CD14-positive monocyte (primary cell): ENCODE measurements around the gene NEK7. TPM values are rescaled to one million over a fixed set of nuclear protein-coding genes. Genes with fewer than 3 reads are reported as not detected.
"Not testable (repeated sequence)": the region's sequence is repeated elsewhere in the genome, so short reads cannot be mapped to it uniquely, and the experiment has no call there.

Experiments
- DNase-seq, 3 donors: peaks; one replicate each; pipeline ENCODE4 v3.0.0-alpha.2; 2011 to 2022
- H2AFZ ChIP-seq: 2 replicates; pipeline ENCODE4 v1.6.0; 2012; ENCODE audit warnings: mild to moderate bottlenecking, low read depth, low read length, inconsistent platforms; ENCODE audit not compliant: insufficient read depth, poor library complexity, severe bottlenecking
- H3K27ac ChIP-seq, 2 donors: 1 replicate in 1 of 2; 2 replicates in 1 of 2; pipeline ENCODE4 v1.5.1; 2012 to 2013; ENCODE audit warnings: low read length in 2 of 2, control low read depth in 1 of 2, inconsistent platforms in 1 of 2, low read depth in 1 of 2, mild to moderate bottlenecking in 1 of 2
- H3K27me3 ChIP-seq, 2 donors: one replicate each; pipeline versions ENCODE4 v1.6.0 to v1.6.1; 2011 to 2013; ENCODE audit warnings: low read length in 2 of 2; ENCODE audit not compliant: control insufficient read depth in 2 of 2, insufficient read depth in 2 of 2
- H3K36me3 ChIP-seq, 2 donors: replicated peaks in 1 of 2; 1 replicate in 1 of 2; 2 replicates in 1 of 2; pipeline versions ENCODE4 v1.5.1 to v1.6.1; 2012 to 2013; ENCODE audit warnings: low read length in 2 of 2, control low read depth in 1 of 2, inconsistent platforms in 1 of 2, mild to moderate bottlenecking in 1 of 2; ENCODE audit not compliant: insufficient read depth in 2 of 2, control insufficient read depth in 1 of 2
- H3K4me1 ChIP-seq, 2 donors: 1 replicate in 1 of 2; 2 replicates in 1 of 2; pipeline versions ENCODE4 v1.5.1 to v1.6.1; 2012 to 2013; ENCODE audit warnings: low read length in 2 of 2, control low read depth in 1 of 2, inconsistent platforms in 1 of 2, mild to moderate bottlenecking in 1 of 2, moderate library complexity in 1 of 2; ENCODE audit not compliant: insufficient read depth in 2 of 2, control insufficient read depth in 1 of 2
- H3K4me2 ChIP-seq: replicated peaks from 2 replicates; pipeline ENCODE3; 2012; ENCODE audit warnings: low read length, moderate library complexity, mild to moderate bottlenecking; ENCODE audit not compliant: poor library complexity, severe bottlenecking; ENCODE audit errors: extremely low read depth
- H3K4me3 ChIP-seq, 3 experiments: fragments of 200-600 bp in 1 of 3; sonication (generic) in 1 of 3; replicated peaks in 1 of 3; 1 replicate in 2 of 3; 2 replicates in 1 of 3; pipeline ENCODE4 v1.5.1; 2011 to 2013; ENCODE audit warnings: low read length in 3 of 3, mild to moderate bottlenecking in 3 of 3, control low read depth in 2 of 3, low read depth in 2 of 3, inconsistent platforms in 1 of 3, moderate library complexity in 1 of 3
- H3K79me2 ChIP-seq: 2 replicates; pipeline ENCODE4 v1.6.0; 2012; ENCODE audit warnings: mild to moderate bottlenecking, control low read depth, inconsistent platforms, low read length, moderate library complexity; ENCODE audit not compliant: insufficient read depth
- H3K9ac ChIP-seq: 2 replicates; pipeline ENCODE4 v1.6.0; 2017; ENCODE audit warnings: low read length, mild to moderate bottlenecking; ENCODE audit not compliant: insufficient read depth, poor library complexity, severe bottlenecking
- H3K9me3 ChIP-seq, 2 donors: replicated peaks in 1 of 2; 1 replicate in 1 of 2; 2 replicates in 1 of 2; pipeline versions ENCODE4 v1.5.1 to v1.6.1; 2012 to 2013; ENCODE audit warnings: low read length in 2 of 2, control low read depth in 1 of 2; ENCODE audit not compliant: control insufficient read depth in 1 of 2, insufficient read depth in 1 of 2
- H4K20me1 ChIP-seq: 2 replicates; pipeline ENCODE4 v1.6.0; 2012; ENCODE audit warnings: mild to moderate bottlenecking, low read length, control low read depth, moderate library complexity; ENCODE audit not compliant: insufficient read depth
- H3K27ac Mint-ChIP-seq, 7 donors: one replicate each; pipeline ENCODE4 v1.8.0; 2020; ENCODE audit warnings: mild to moderate bottlenecking in 7 of 7, mixed read lengths in 7 of 7, moderate library complexity in 6 of 7, inconsistent platforms in 2 of 7
- H3K27me3 Mint-ChIP-seq, 3 donors: one replicate each; pipeline ENCODE4 v1.8.0; 2021 to 2022; ENCODE audit warnings: low read depth in 3 of 3, mild to moderate bottlenecking in 3 of 3, mixed read lengths in 3 of 3, moderate library complexity in 3 of 3, inconsistent platforms in 1 of 3
- H3K36me3 Mint-ChIP-seq, 2 donors: one replicate each; pipeline ENCODE4 v1.8.0; 2020; ENCODE audit warnings: mixed read lengths in 2 of 2, inconsistent platforms in 1 of 2, mild to moderate bottlenecking in 1 of 2
- H3K4me1 Mint-ChIP-seq: one replicate; pipeline ENCODE4 v1.8.0; 2020; ENCODE audit warnings: mild to moderate bottlenecking, mixed read lengths
- H3K4me3 Mint-ChIP-seq, 2 donors: one replicate each; pipeline ENCODE4 v1.8.0; 2020; ENCODE audit warnings: mild to moderate bottlenecking in 2 of 2, mixed read lengths in 2 of 2, moderate library complexity in 1 of 2
- H3K9me3 Mint-ChIP-seq, 7 donors: one replicate each; pipeline ENCODE4 v1.8.0; 2020 to 2022; ENCODE audit warnings: mixed read lengths in 7 of 7, mild to moderate bottlenecking in 6 of 7, moderate library complexity in 6 of 7, inconsistent platforms in 2 of 7
- WGBS: methylation state at CpG from one replicate; pipeline ENCODE4 v1.1.5; 2013; ENCODE audit warnings: missing lambda C conversion rate; ENCODE audit not compliant: insufficient coverage; 5-methylcytosine and 5-hydroxymethylcytosine counted together
- intact Hi-C, 2 donors: fragments of 100-400 bp; cut with micrococcal nuclease; formaldehyde crosslinking; loops; one replicate each; pipeline versions ENCODE4 v1.15.0 to v1.15.1; 2023
- polyA plus RNA-seq, 3 donors: library from polyadenylated mRNA; depleted of rRNA in 1 of 3; unstranded in 2 of 3; stranded (reverse) in 1 of 3; fragments of 300-500 nt in 2 of 3; fragments of >200 nt in 1 of 3; fragmentation: Illumina TruSeq in 2 of 3; gene quantifications; 1 replicate in 2 of 3; 2 replicates in 1 of 3; pipeline ENCODE4 v1.2.3, GENCODE V29; 2012 to 2021
- TF ChIP-seq, protein P1 (sequence below): fragments of 200-600 bp; IDR thresholded peaks from one replicate; pipeline ENCODE4 v1.8.0; 2022; ENCODE audit warnings: antibody characterized with exemption, mild to moderate bottlenecking

Gene NEK7
- polyA plus RNA-seq, 3 donors, result 16.0 to 50.1 (median 46.5) TPM

- WGBS, result no CpG with 5 or more reads among the region's 1 CpG
- Histone ChIP-seq H3K79me2 (no peaks in the 10 kb centered on the region), H3K4me2 (no peak overlapping the region)
These were observed 30.6 kb upstream of the NEK7 start for GRCh38 chr1:198125995-198126735.

GRCh38 chr1:198128533-198128932 is 28.3 kb upstream of the NEK7 start:
- no peak overlapping the region for H3K27ac ChIP-seq
- Mint-ChIP-seq H3K9me3 (peaks cover 0 to 6% (median 3%) of the 10 kb centered on the region in 7 donors), H3K36me3 (no peaks in the 10 kb centered on the region), H3K4me1 (no peaks in the 10 kb centered on the region), H3K4me3 (no peak overlapping the region), H3K27me3 (no peaks in the 10 kb centered on the region), H3K27ac (no peak overlapping the region)
- TF ChIP-seq, protein P1, sequence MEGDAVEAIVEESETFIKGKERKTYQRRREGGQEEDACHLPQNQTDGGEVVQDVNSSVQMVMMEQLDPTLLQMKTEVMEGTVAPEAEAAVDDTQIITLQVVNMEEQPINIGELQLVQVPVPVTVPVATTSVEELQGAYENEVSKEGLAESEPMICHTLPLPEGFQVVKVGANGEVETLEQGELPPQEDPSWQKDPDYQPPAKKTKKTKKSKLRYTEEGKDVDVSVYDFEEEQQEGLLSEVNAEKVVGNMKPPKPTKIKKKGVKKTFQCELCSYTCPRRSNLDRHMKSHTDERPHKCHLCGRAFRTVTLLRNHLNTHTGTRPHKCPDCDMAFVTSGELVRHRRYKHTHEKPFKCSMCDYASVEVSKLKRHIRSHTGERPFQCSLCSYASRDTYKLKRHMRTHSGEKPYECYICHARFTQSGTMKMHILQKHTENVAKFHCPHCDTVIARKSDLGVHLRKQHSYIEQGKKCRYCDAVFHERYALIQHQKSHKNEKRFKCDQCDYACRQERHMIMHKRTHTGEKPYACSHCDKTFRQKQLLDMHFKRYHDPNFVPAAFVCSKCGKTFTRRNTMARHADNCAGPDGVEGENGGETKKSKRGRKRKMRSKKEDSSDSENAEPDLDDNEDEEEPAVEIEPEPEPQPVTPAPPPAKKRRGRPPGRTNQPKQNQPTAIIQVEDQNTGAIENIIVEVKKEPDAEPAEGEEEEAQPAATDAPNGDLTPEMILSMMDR, result no peak
- no peaks in the 10 kb centered on the region for H3K27me3 ChIP-seq
- no peak overlapping the region for H3K4me3 ChIP-seq
- no peak overlapping the region for H3K9ac ChIP-seq
- H4K20me1 ChIP-seq, result no peaks in the 10 kb centered on the region
- no peaks in the 10 kb centered on the region for H3K36me3 ChIP-seq
- H3K9me3 ChIP-seq, result no peaks in the 10 kb centered on the region
- no peaks in the 10 kb centered on the region for H3K79me2 ChIP-seq
- H2AFZ ChIP-seq, result no peak overlapping the region
- no peak overlapping the region for H3K4me2 ChIP-seq
- intact Hi-C loops, result no loop called here
- DNase-seq, result no peak
- no peaks in the 10 kb centered on the region for H3K4me1 ChIP-seq

More at GRCh38 chr1:198125995-198126735, 30.6 kb upstream of the NEK7 start:
- Mint-ChIP-seq H3K27me3 (no peaks in the 10 kb centered on the region), H3K4me1 (no peaks in the 10 kb centered on the region), H3K9me3 (peaks cover 0 to 1% (median 0%) of the 10 kb centered on the region in 7 donors), H3K4me3 (no peak overlapping the region), H3K36me3 (no peaks in the 10 kb centered on the region), H3K27ac (no peak overlapping the region)
- TF ChIP-seq, protein P1, result no peak
- intact Hi-C loops, result no loop called here
- no peaks in the 10 kb centered on the region for H4K20me1 ChIP-seq
- no peaks in the 10 kb centered on the region for H3K4me1 ChIP-seq
- H3K27me3 ChIP-seq, result no peaks in the 10 kb centered on the region
- no peaks in the 10 kb centered on the region for H3K9me3 ChIP-seq
- H3K27ac ChIP-seq, result no peak overlapping the region
- no peak overlapping the region for H2AFZ ChIP-seq
- no peak overlapping the region for H3K4me3 ChIP-seq
- no peak for DNase-seq
- no peak overlapping the region for H3K9ac ChIP-seq
- H3K36me3 ChIP-seq, result no peaks in the 10 kb centered on the region

GRCh38 chr1:198130053-198130452 is 26.7 kb upstream of the NEK7 start:
- intact Hi-C loops, H3K4me1 Mint-ChIP-seq, H3K4me3 Mint-ChIP-seq: not testable (repeated sequence)

More at GRCh38 chr1:198130053-198130452, 26.7 kb upstream of the NEK7 start:
- H3K36me3 Mint-ChIP-seq, H3K36me3 ChIP-seq, H2AFZ ChIP-seq, H3K4me2 ChIP-seq, H3K79me2 ChIP-seq, DNase-seq, H3K27me3 ChIP-seq, H3K27ac ChIP-seq, H3K9me3 ChIP-seq, H3K4me3 ChIP-seq, H3K4me1 ChIP-seq, H3K27me3 Mint-ChIP-seq, H3K9ac ChIP-seq, H4K20me1 ChIP-seq, H3K27ac Mint-ChIP-seq: not testable (repeated sequence)
- peaks cover 1 to 10% (median 7%) of the 10 kb centered on the region in 7 donors for H3K9me3 Mint-ChIP-seq
- WGBS, result 96% methylated on average over 4 of the region's 11 CpGs
